ENCODE results near the gene DUSP14.

DUSP14 gene

GRCh38 chr17:37547986-37548385, 58.3 kb downstream of the DUSP14 start:
- DNase-seq (ENCODE audit: extremely low spot score, insufficient read length, low read depth): no peak
- FAIRE-seq: no peak

- no peak for FAIRE-seq
- DNase-seq (ENCODE audit: extremely low spot score, insufficient read length, low read depth): no peak
These were observed 62.1 kb downstream of the DUSP14 start for GRCh38 chr17:37551788-37552187.

- FAIRE-seq: no peak
- DNase-seq (ENCODE audit: extremely low spot score, insufficient read length, low read depth): no peak
These were observed 63.8 kb downstream of the DUSP14 start for GRCh38 chr17:37553401-37553966.

- no peak for FAIRE-seq
- DNase-seq (ENCODE audit: extremely low spot score, insufficient read length, low read depth): no peak
These were observed 65.7 kb downstream of the DUSP14 start for GRCh38 chr17:37555386-37555785.

GRCh38 chr17:37557482-37557881, 67.8 kb downstream of the DUSP14 start:
- DNase-seq (ENCODE audit: extremely low spot score, insufficient read length, low read depth) (no peak), FAIRE-seq (no peak)

GRCh38 chr17:37558299-37558698, 68.6 kb downstream of the DUSP14 start:
- DNase-seq (ENCODE audit: extremely low spot score, insufficient read length, low read depth) (no peak), FAIRE-seq (no peak)

GRCh38 chr17:37562016-37562745, 72.5 kb downstream of the DUSP14 start:
- FAIRE-seq (no peak), DNase-seq (ENCODE audit: extremely low spot score, insufficient read length, low read depth) (no peak)
